SK-N-SH (cell line): ENCODE measurements around the gene PIP4K2A.

Experiments used
- GABPA ChIP-seq: IDR thresholded peaks from 2 replicates; pipeline ENCODE4 v1.4.0; 2012; ENCODE audit warnings: low read depth, mild to moderate bottlenecking
- JUND ChIP-seq: IDR thresholded peaks from 2 replicates; pipeline ENCODE4 v1.4.0; 2012
- POLR2AphosphoS5 ChIP-seq: IDR thresholded peaks from 2 replicates; pipeline ENCODE4 v1.6.1; 2012; ENCODE audit warnings: low read depth, low read length
- RCOR1 ChIP-seq: fragments of 150-350 bp; IDR thresholded peaks from 2 replicates; pipeline ENCODE4 v1.6.1; 2017; ENCODE audit warnings: antibody characterized with exemption, low read length
- SIN3A ChIP-seq: IDR thresholded peaks from 2 replicates; pipeline ENCODE4 v1.6.1; 2012; ENCODE audit warnings: low read depth, mild to moderate bottlenecking, low read length, moderate library complexity, borderline replicate concordance
- SMC3 ChIP-seq: IDR thresholded peaks from 2 replicates; pipeline ENCODE4 v1.6.1; 2012; ENCODE audit warnings: low read depth, low read length, improper control_type of control experiment
- TCF12 ChIP-seq: IDR thresholded peaks from 2 replicates; pipeline ENCODE4 v1.4.0; 2012
- TF ChIP-seq, protein P1 (sequence below): fragments of 200-600 bp; sonication (generic); IDR thresholded peaks from 2 replicates; pipeline ENCODE4 v1.6.1; 2017; ENCODE audit warnings: antibody characterized with exemption, mild to moderate bottlenecking, moderate library complexity
- TF ChIP-seq, protein P2 (sequence below): IDR thresholded peaks from 2 replicates; pipeline ENCODE4 v1.6.1; 2012; ENCODE audit warnings: mild to moderate bottlenecking, low read depth, low read length, moderate library complexity

DNA sequence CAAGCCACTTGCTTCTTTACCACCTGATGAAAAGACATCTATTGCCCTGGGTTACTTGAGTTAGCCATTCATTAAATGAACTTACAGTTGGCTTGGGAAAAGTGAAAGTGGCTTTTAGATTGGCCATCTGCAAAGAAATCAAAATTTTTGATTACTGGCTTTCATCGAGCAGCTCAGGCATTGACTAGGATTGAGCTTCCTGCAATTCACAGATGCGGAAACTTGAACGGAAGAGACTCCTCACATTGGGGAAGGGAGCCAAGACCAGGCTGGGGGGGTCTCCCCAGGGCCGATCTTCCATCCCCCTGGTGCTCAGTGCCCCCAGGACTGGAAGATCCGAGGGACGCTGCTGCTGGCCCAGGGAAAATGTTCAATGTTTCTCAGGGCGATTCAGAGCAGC is 145.4 kb downstream of the PIP4K2A start:
- TF ChIP-seq JUND (no peak), GABPA (no peak), SIN3A (no peak), RCOR1 (no peak), TCF12 (no peak), SMC3 (no peak), POLR2AphosphoS5 (no peak)
- TF ChIP-seq, protein P1, sequence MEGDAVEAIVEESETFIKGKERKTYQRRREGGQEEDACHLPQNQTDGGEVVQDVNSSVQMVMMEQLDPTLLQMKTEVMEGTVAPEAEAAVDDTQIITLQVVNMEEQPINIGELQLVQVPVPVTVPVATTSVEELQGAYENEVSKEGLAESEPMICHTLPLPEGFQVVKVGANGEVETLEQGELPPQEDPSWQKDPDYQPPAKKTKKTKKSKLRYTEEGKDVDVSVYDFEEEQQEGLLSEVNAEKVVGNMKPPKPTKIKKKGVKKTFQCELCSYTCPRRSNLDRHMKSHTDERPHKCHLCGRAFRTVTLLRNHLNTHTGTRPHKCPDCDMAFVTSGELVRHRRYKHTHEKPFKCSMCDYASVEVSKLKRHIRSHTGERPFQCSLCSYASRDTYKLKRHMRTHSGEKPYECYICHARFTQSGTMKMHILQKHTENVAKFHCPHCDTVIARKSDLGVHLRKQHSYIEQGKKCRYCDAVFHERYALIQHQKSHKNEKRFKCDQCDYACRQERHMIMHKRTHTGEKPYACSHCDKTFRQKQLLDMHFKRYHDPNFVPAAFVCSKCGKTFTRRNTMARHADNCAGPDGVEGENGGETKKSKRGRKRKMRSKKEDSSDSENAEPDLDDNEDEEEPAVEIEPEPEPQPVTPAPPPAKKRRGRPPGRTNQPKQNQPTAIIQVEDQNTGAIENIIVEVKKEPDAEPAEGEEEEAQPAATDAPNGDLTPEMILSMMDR, result no peak
- TF ChIP-seq, protein P2, sequence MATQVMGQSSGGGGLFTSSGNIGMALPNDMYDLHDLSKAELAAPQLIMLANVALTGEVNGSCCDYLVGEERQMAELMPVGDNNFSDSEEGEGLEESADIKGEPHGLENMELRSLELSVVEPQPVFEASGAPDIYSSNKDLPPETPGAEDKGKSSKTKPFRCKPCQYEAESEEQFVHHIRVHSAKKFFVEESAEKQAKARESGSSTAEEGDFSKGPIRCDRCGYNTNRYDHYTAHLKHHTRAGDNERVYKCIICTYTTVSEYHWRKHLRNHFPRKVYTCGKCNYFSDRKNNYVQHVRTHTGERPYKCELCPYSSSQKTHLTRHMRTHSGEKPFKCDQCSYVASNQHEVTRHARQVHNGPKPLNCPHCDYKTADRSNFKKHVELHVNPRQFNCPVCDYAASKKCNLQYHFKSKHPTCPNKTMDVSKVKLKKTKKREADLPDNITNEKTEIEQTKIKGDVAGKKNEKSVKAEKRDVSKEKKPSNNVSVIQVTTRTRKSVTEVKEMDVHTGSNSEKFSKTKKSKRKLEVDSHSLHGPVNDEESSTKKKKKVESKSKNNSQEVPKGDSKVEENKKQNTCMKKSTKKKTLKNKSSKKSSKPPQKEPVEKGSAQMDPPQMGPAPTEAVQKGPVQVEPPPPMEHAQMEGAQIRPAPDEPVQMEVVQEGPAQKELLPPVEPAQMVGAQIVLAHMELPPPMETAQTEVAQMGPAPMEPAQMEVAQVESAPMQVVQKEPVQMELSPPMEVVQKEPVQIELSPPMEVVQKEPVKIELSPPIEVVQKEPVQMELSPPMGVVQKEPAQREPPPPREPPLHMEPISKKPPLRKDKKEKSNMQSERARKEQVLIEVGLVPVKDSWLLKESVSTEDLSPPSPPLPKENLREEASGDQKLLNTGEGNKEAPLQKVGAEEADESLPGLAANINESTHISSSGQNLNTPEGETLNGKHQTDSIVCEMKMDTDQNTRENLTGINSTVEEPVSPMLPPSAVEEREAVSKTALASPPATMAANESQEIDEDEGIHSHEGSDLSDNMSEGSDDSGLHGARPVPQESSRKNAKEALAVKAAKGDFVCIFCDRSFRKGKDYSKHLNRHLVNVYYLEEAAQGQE, result no peak
